Posterior vena cava (tissue), 2 donors: ENCODE results near the gene SDR42E2. TPM values are rescaled to one million over a fixed set of nuclear protein-coding genes. Genes with fewer than 3 reads are reported as not detected.
"Not testable (repeated sequence)": the region's sequence is repeated elsewhere in the genome, so short reads cannot be mapped to it uniquely, and the experiment has no call there.

Experiments used
- DNase-seq: peaks from one replicate; pipeline ENCODE4 v3.0.0-alpha.2; 2020; ENCODE audit warnings: low spot score
- intact Hi-C, 2 donors: fragments of 100-400 bp; cut with DNase I; formaldehyde crosslinking; loops; one replicate each; pipeline versions ENCODE4 v1.14.1 to v1.14.2; 2022 to 2023
- total RNA-seq, 2 donors: library from RNA; stranded (reverse); fragmentation: NEBNext Ultra II Directional; extraction: Animal tissue kit (Norgen Biotek cat#: 25700); gene quantifications; one replicate each; pipeline ENCODE4 v1.2.1, GENCODE V29; 2021
- donor health status: DM: yes; HTN: yes; CAD: no.
- donor health status: DM: yes; HTN: yes; CAD: no.

SDR42E2 gene
- total RNA-seq, 2 donors from 2014 or later: not detected

GRCh38 chr16:22152316-22152715 is 10.0 kb upstream of the SDR42E2 start:
- intact Hi-C loops: no loop called here

GRCh38 chr16:22153078-22153477 is 9.2 kb upstream of the SDR42E2 start:
- intact Hi-C loops, DNase-seq: not testable (repeated sequence)

More at GRCh38 chr16:22152316-22152715, 10.0 kb upstream of the SDR42E2 start:
- no peak for DNase-seq

- intact Hi-C loops: no loop called here
- no peak for DNase-seq
Measured at GRCh38 chr16:22161401-22161800, 905 bp upstream of the SDR42E2 start.

GRCh38 chr16:22162656-22163009 is 327 bp downstream of the SDR42E2 start:
- no peak for DNase-seq
- intact Hi-C loops: no loop called here

GRCh38 chr16:22163806-22164205 is 1.5 kb downstream of the SDR42E2 start:
- intact Hi-C loops: no loop called here

GRCh38 chr16:22164482-22164881 is 2.2 kb downstream of the SDR42E2 start:
- intact Hi-C loops: no loop called here
- DNase-seq: no peak

More at GRCh38 chr16:22163806-22164205, 1.5 kb downstream of the SDR42E2 start:
- no peak for DNase-seq

GRCh38 chr16:22165508-22166285 is 3.4 kb downstream of the SDR42E2 start:
- DNase-seq: no peak
- intact Hi-C loops: no loop called here

GRCh38 chr16:22171953-22172352 is 9.6 kb downstream of the SDR42E2 start:
- intact Hi-C loops: no loop called here
- DNase-seq: no peak

- intact Hi-C loops, DNase-seq: not testable (repeated sequence)
Measured at GRCh38 chr16:22172642-22173041, 10.3 kb downstream of the SDR42E2 start.

- intact Hi-C loops: no loop called here
- DNase-seq: no peak
Measured at GRCh38 chr16:22174642-22175041, 12.3 kb downstream of the SDR42E2 start.

GRCh38 chr16:22177968-22178930 is 15.9 kb downstream of the SDR42E2 start:
- intact Hi-C loops: no loop called here
- no peak for DNase-seq

GRCh38 chr16:22181426-22181825 is 19.1 kb downstream of the SDR42E2 start:
- DNase-seq: no peak
- intact Hi-C loops: loop anchor here (5.0 to 10.0 kb wide), 2 partner anchors 177 to 234 kb away; partner anchors contain the start of genes MOSMO (in 1 of the 2) and PDZD9 (in 1 of the 2)

- intact Hi-C loops: loop anchor here (5.0 to 10.0 kb wide), 2 partner anchors 177 to 235 kb away; partner anchors contain the start of genes MOSMO (in 1 of the 2) and PDZD9 (in 1 of the 2)
Measured at GRCh38 chr16:22181843-22182242, 19.5 kb downstream of the SDR42E2 start.

GRCh38 chr16:22183335-22183734 is 21.0 kb downstream of the SDR42E2 start:
- DNase-seq: no peak
- intact Hi-C loops: loop anchor here (5.0 to 10.0 kb wide), 2 partner anchors 179 to 236 kb away; partner anchors contain the start of genes MOSMO (in 1 of the 2) and PDZD9 (in 1 of the 2)

More at GRCh38 chr16:22181843-22182242, 19.5 kb downstream of the SDR42E2 start:
- DNase-seq: no peak

- intact Hi-C loops: loop anchor here (5.0 to 10.0 kb wide), 2 partner anchors 179 to 237 kb away; partner anchors contain the start of genes MOSMO (in 1 of the 2) and PDZD9 (in 1 of the 2)
Measured at GRCh38 chr16:22183901-22184614, 21.8 kb downstream of the SDR42E2 start.

GRCh38 chr16:22184615-22184968 is 22.3 kb downstream of the SDR42E2 start:
- intact Hi-C loops: loop anchor here (5.0 to 10.0 kb wide), 2 partner anchors 180 to 237 kb away; partner anchors contain the start of genes MOSMO (in 1 of the 2) and PDZD9 (in 1 of the 2)
- no peak for DNase-seq

More at GRCh38 chr16:22183901-22184614, 21.8 kb downstream of the SDR42E2 start:
- no peak for DNase-seq

- no peak for DNase-seq
- intact Hi-C loops: loop anchor here (5.0 to 10.0 kb wide), 2 partner anchors 182 to 184 kb away; partner anchors contain the start of genes PDZD9 (in 2 of the 2) and MOSMO (in 1 of the 2)
Measured at GRCh38 chr16:22186517-22186916, 24.2 kb downstream of the SDR42E2 start.

- intact Hi-C loops: loop anchor here (5.0 to 10.0 kb wide), 2 partner anchors 183 to 186 kb away; partner anchors contain the start of genes PDZD9 (in 2 of the 2) and MOSMO (in 1 of the 2)
- DNase-seq: no peak
Measured at GRCh38 chr16:22188267-22188594, 25.9 kb downstream of the SDR42E2 start.
